HCT116 (cell line): Measurements from ENCODE around the gene SLC30A9.

Experiments used
- ATF3 ChIP-seq: IDR thresholded peaks from 2 replicates; pipeline ENCODE4 v1.6.1; 2012
- CEBPB ChIP-seq: IDR thresholded peaks from 2 replicates; pipeline ENCODE4 v1.6.1; 2012; ENCODE audit warnings: low read depth
- CTCF ChIP-seq, 3 experiments: fragments of 200-600 bp in 1 of 3; sonication (generic) in 1 of 3; IDR thresholded peaks in 2 of 3; conservative IDR thresholded peaks in 1 of 3; 2 replicates each; pipeline ENCODE4 v1.5.1; 2012 to 2017; ENCODE audit warnings: low read depth in 2 of 3, low read length in 2 of 3, antibody characterized with exemption in 1 of 3, borderline replicate concordance in 1 of 3, control low read depth in 1 of 3, mild to moderate bottlenecking in 1 of 3, mixed read lengths in 1 of 3, mixed run types in 1 of 3, moderate library complexity in 1 of 3; ENCODE audit not compliant: insufficient read depth in 1 of 3
- ELF1 ChIP-seq: IDR thresholded peaks from 2 replicates; pipeline ENCODE4 v1.6.1; 2012; ENCODE audit warnings: low read depth, borderline replicate concordance
- EZH2 ChIP-seq: fragments of 200-600 bp; sonication (generic); IDR thresholded peaks from 2 replicates; pipeline ENCODE4 v1.6.1; 2017; ENCODE audit warnings: antibody characterized with exemption, mixed run types
- EZH2phosphoT487 ChIP-seq: fragments of 200-600 bp; IDR thresholded peaks from 2 replicates; pipeline ENCODE4 v1.6.1; 2018; ENCODE audit warnings: antibody characterized with exemption, borderline replicate concordance
- JUND ChIP-seq: IDR thresholded peaks from 2 replicates; pipeline ENCODE4 v1.6.1; 2012
- MAX ChIP-seq: IDR thresholded peaks from 2 replicates; pipeline ENCODE4 v1.6.1; 2012
- POLR2AphosphoS5 ChIP-seq: IDR thresholded peaks from 2 replicates; pipeline ENCODE4 v1.6.1; 2011; ENCODE audit warnings: mild to moderate bottlenecking, low read depth, low read length, moderate library complexity
- REST ChIP-seq: IDR thresholded peaks from 2 replicates; pipeline ENCODE4 v1.6.1; 2012; ENCODE audit warnings: low read depth
- SP1 ChIP-seq: IDR thresholded peaks from 2 replicates; pipeline ENCODE4 v1.6.1; 2012; ENCODE audit warnings: low read depth
- YY1 ChIP-seq: IDR thresholded peaks from 2 replicates; pipeline ENCODE4 v1.6.1; 2011; ENCODE audit warnings: low read length, low read depth, moderate library complexity, mild to moderate bottlenecking; ENCODE audit not compliant: insufficient replicate concordance; ENCODE audit errors: extremely low read depth
- ZNF274 ChIP-seq: fragments of 200-500 bp; sonication (Bioruptor generic); IDR thresholded peaks from 2 replicates; pipeline ENCODE4 v1.6.1; 2014; ENCODE audit warnings: mild to moderate bottlenecking, low read depth, low read length, inconsistent platforms

GRCh38 chr4:42067264-42067663 is 76.9 kb downstream of the SLC30A9 start:
- TF ChIP-seq EZH2 (no peak), CTCF (IDR thresholded peaks at IDR 0.05 in 2 of 3, conservative IDR thresholded peaks at IDR 0.05 in 1 of 3; ENCODE audit: borderline replicate concordance in 1 of 3, insufficient read depth in 1 of 3, low read depth in 2 of 3, low read length in 2 of 3) (no peak), REST (no peak), YY1 (no peak), POLR2AphosphoS5 (no peak), JUND (no peak), SP1 (no peak), ZNF274 (no peak), CEBPB (no peak), MAX (no peak), EZH2phosphoT487 (no peak), ELF1 (no peak), ATF3 (no peak)
